Fibroblast of mammary gland (primary cell): Measurements from ENCODE around the gene FMN1.
A peak's percentile ranks its signal among the peaks of the same experiment; 100 is the strongest.

ENCODE experiments used
- DNase-seq: peaks from one replicate; pipeline ENCODE4 v3.0.0-alpha.2; 2010; ENCODE audit warnings: low read depth
- H3K4me3 ChIP-seq: 2 replicates; pipeline ENCODE4 v1.5.1; 2011; ENCODE audit warnings: low read depth, mild to moderate bottlenecking, low read length, moderate library complexity; ENCODE audit not compliant: control insufficient read depth
- CTCF ChIP-seq: conservative IDR thresholded peaks from 2 replicates; pipeline ENCODE4 v1.5.1; 2011; ENCODE audit warnings: low read depth, low read length, inconsistent platforms; ENCODE audit not compliant: control insufficient read depth, insufficient read depth

FMN1 gene

GRCh38 chr15:32893421-32893820, 301.1 kb downstream of the FMN1 start:
- TF ChIP-seq CTCF = no peak
- H3K4me3 ChIP-seq = no peak overlapping the region
- peak; percentile 22 for DNase-seq

GRCh38 chr15:32889214-32889613, 305.3 kb downstream of the FMN1 start:
- DNase-seq = no peak
- no peak for TF ChIP-seq CTCF
- no peak overlapping the region for H3K4me3 ChIP-seq

GRCh38 chr15:32888221-32888761, 306.2 kb downstream of the FMN1 start:
- DNase-seq = peak; percentile 59
- no peak for TF ChIP-seq CTCF
- H3K4me3 ChIP-seq = no peak overlapping the region

- DNase-seq = no peak
- TF ChIP-seq CTCF = no peak
- no peak overlapping the region for H3K4me3 ChIP-seq
These were observed 307.4 kb downstream of the FMN1 start for GRCh38 chr15:32887090-32887489.

GRCh38 chr15:32886459-32886858, 308.1 kb downstream of the FMN1 start:
- no peak overlapping the region for H3K4me3 ChIP-seq
- TF ChIP-seq CTCF = no peak
- no peak for DNase-seq

GRCh38 chr15:32885713-32886112, 308.8 kb downstream of the FMN1 start:
- no peak for TF ChIP-seq CTCF
- DNase-seq = no peak
- no peak overlapping the region for H3K4me3 ChIP-seq

- H3K4me3 ChIP-seq = no peak overlapping the region
- peak; percentile 63 for DNase-seq
- no peak for TF ChIP-seq CTCF
These were observed 310.4 kb downstream of the FMN1 start for GRCh38 chr15:32884146-32884545.
